Ishikawa (cell line): ENCODE measurements around the gene PLA2G4D.

Source experiments
- CEBPB ChIP-seq: IDR thresholded peaks from 2 replicates; pipeline ENCODE4 v1.6.1; 2012
- CREB1 ChIP-seq: IDR thresholded peaks from 2 replicates; pipeline ENCODE4 v1.6.1; 2012; ENCODE audit warnings: low read depth
- EGR1 ChIP-seq: IDR thresholded peaks from 2 replicates; pipeline ENCODE4 v1.6.1; 2012
- EP300 ChIP-seq: IDR thresholded peaks from 2 replicates; pipeline ENCODE4 v1.6.1; 2012; ENCODE audit warnings: borderline replicate concordance
- FOXM1 ChIP-seq: IDR thresholded peaks from 2 replicates; pipeline ENCODE4 v1.6.1; 2012; ENCODE audit warnings: low read depth, borderline replicate concordance
- NFIC ChIP-seq: IDR thresholded peaks from 2 replicates; pipeline ENCODE4 v1.6.1; 2012
- RAD21 ChIP-seq: IDR thresholded peaks from 2 replicates; pipeline ENCODE4 v1.6.1; 2012; ENCODE audit warnings: low read depth
- TAF1 ChIP-seq: IDR thresholded peaks from 2 replicates; pipeline ENCODE4 v1.6.1; 2012; ENCODE audit warnings: low read depth, mild to moderate bottlenecking
- TCF12 ChIP-seq: IDR thresholded peaks from 2 replicates; pipeline ENCODE4 v1.6.1; 2012; ENCODE audit warnings: low read depth
- TEAD4 ChIP-seq: IDR thresholded peaks from 2 replicates; pipeline ENCODE4 v1.6.1; 2012
- YY1 ChIP-seq: IDR thresholded peaks from 2 replicates; pipeline ENCODE4 v1.6.1; 2012; ENCODE audit warnings: low read depth
- ZBTB7A ChIP-seq: IDR thresholded peaks from 2 replicates; pipeline ENCODE4 v1.6.1; 2012; ENCODE audit warnings: low read depth
- TF ChIP-seq, protein P1 (sequence below): IDR thresholded peaks from 2 replicates; pipeline ENCODE4 v1.6.1; 2012; ENCODE audit warnings: low read depth, mild to moderate bottlenecking
- TF ChIP-seq, protein P2 (sequence below): IDR thresholded peaks from 2 replicates; pipeline ENCODE4 v1.6.1; 2012
- TF ChIP-seq, protein P3 (sequence below): IDR thresholded peaks from 2 replicates; pipeline ENCODE4 v1.6.1; 2012

The PLA2G4D gene

DNA sequence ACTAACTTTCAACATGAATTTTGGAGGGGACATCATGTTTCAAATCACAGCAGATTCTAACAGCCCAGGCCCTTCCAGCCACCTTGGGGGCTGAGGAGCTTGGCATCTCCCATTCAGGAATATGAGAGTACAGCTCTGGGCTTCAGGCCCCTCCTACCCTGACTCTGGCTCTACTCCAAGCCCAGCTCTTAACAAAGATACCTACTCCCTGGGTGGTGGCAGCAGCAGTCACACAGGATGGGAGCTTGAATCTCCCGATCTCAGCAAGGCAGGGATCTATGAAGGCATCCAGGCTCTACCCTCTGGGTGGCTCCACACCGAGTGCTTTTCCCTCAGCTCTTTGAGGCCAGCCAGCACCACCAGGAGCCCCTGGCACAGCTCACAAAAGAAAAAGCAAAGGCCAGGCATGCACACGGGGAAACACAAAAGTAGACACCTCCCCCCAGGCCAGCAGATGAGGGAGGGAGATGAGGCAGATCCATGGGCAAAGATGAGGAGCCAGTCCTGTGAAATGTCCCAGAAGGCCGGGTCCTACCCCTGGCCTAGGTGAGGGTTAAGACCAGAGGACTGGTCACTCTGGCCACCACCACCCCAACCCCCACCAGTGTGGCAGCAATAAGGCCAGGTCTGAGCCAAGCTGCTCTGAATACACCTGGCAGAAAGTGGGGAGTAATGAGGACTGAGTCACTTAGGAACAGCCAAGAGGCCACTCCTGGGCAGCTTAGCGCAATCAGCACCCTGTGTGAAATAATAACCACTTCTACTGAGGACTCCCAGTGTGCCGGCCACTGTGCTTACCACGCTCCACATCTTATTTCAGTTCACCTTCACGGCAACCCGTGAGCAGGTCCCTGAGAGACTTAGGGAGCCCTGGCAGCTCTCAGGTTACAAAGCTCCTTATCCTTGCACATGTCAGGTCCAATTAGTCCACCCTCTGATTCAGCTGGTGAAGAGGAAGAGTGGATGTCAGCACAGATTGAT lies 37.8 kb upstream of the PLA2G4D start:
- TF ChIP-seq TAF1 (no peak), NFIC (0 out of 2 replicates have a peak, but pooled peaks have one; percentile 12)

DNA sequence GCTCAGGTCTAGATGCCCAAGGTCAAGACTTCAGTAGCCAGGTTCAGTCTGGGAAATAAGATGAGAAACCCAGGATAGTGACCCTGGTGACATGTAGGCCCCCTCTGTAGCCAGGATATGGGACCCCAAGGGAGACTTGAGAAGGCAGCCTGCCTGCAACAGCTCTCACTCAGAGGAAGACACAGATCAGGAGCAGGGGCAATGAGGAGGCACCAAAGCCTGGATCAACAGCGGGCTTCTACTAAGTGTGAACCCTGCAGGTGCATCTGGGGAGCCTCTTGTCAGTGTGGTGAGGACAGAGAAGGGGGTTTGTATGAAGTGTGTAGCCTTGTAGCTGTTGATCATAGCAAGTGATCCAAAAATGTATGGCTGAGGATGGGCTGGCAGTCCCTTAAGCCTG lies 36.6 kb upstream of the PLA2G4D start:
- TF ChIP-seq ZBTB7A (no peak), CEBPB (no peak), YY1 (no peak), NFIC (no peak)
- TF ChIP-seq, protein P1, sequence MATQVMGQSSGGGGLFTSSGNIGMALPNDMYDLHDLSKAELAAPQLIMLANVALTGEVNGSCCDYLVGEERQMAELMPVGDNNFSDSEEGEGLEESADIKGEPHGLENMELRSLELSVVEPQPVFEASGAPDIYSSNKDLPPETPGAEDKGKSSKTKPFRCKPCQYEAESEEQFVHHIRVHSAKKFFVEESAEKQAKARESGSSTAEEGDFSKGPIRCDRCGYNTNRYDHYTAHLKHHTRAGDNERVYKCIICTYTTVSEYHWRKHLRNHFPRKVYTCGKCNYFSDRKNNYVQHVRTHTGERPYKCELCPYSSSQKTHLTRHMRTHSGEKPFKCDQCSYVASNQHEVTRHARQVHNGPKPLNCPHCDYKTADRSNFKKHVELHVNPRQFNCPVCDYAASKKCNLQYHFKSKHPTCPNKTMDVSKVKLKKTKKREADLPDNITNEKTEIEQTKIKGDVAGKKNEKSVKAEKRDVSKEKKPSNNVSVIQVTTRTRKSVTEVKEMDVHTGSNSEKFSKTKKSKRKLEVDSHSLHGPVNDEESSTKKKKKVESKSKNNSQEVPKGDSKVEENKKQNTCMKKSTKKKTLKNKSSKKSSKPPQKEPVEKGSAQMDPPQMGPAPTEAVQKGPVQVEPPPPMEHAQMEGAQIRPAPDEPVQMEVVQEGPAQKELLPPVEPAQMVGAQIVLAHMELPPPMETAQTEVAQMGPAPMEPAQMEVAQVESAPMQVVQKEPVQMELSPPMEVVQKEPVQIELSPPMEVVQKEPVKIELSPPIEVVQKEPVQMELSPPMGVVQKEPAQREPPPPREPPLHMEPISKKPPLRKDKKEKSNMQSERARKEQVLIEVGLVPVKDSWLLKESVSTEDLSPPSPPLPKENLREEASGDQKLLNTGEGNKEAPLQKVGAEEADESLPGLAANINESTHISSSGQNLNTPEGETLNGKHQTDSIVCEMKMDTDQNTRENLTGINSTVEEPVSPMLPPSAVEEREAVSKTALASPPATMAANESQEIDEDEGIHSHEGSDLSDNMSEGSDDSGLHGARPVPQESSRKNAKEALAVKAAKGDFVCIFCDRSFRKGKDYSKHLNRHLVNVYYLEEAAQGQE = no peak

DNA sequence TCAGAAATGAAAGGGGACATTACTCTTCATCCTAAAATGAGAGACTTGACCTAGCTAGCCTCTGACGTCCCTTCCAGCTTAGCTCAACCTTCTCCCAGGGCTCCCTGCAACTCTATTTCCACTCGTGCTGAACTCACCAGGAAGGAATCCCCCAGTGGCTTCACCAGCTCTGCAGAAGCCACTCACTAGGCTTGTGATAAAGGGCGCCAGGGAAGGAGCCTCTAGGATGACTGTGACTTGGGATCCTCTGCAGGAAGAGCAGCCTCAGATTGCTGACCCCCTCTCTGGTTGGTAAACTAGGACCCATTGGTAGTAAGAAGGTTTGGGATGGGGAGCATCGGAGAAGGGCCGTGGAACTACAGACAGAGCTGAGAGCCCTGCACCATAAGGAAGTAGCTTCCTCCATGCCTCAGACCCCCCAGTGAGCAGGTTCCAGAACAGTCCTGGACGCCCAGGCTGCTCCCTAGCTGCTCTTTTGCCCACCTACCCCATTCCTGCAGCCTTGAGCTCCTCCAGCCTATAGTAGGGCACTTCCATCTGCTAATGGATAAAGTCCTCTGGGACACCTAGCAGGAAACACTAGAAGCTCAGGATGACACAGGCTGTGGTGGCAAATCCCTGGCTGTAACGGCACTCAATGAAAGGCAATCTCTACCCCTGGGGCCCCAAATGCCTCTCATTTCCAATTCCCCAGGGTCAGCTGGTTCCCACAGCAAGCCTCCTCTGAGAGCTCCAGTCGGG lies 36.1 kb upstream of the PLA2G4D start:
- TF ChIP-seq TAF1 = no peak
- no peak for TF ChIP-seq NFIC
- TF ChIP-seq RAD21 = no peak
- TF ChIP-seq YY1 = no peak
- TF ChIP-seq ZBTB7A = no peak
- TF ChIP-seq, protein P1 = no peak
- TF ChIP-seq EP300 = no peak
- no peak for TF ChIP-seq CREB1
- no peak for TF ChIP-seq TCF12
- no peak for TF ChIP-seq CEBPB
- TF ChIP-seq EGR1 = no peak
- TF ChIP-seq FOXM1 = no peak
- TF ChIP-seq, protein P2, sequence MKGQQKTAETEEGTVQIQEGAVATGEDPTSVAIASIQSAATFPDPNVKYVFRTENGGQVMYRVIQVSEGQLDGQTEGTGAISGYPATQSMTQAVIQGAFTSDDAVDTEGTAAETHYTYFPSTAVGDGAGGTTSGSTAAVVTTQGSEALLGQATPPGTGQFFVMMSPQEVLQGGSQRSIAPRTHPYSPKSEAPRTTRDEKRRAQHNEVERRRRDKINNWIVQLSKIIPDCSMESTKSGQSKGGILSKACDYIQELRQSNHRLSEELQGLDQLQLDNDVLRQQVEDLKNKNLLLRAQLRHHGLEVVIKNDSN = no peak
- TF ChIP-seq, protein P3, sequence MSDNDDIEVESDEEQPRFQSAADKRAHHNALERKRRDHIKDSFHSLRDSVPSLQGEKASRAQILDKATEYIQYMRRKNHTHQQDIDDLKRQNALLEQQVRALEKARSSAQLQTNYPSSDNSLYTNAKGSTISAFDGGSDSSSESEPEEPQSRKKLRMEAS = no peak
- TF ChIP-seq TEAD4 = no peak

DNA sequence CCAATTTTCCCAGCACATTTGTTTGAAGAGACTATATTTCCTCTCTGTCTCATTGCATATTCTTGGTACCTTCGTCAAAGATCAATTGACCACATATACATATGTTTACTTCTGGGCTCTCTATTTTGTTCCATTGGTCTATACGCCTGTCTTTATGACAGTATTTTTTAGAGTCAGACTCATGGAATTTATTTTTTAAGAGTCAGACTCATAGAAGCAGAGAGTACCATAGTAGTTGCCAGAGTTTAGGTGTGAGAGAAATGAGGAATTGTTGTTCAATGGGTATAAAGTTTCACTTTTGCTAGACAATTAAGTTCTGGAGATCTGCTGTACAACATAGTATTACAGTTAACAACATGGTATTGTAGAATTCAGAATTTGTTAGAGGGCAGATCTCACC lies 35.0 kb upstream of the PLA2G4D start:
- TF ChIP-seq CREB1 (no peak), TAF1 (no peak), TCF12 (no peak), EGR1 (no peak), FOXM1 (no peak), EP300 (no peak), RAD21 (no peak), NFIC (no peak), YY1 (no peak), ZBTB7A (no peak)
- TF ChIP-seq, protein P2 = no peak
- TF ChIP-seq, protein P3 = no peak
- TF ChIP-seq, protein P1 = no peak
